Urinary bladder (tissue), 4 donors: Measurements from ENCODE around the gene KDM2A. TPM values are rescaled to one million over a fixed set of nuclear protein-coding genes. Genes with fewer than 3 reads are reported as not detected.

Experiments used
- DNase-seq: peaks from one replicate; pipeline ENCODE4 v3.0.0-alpha.2; 2015; ENCODE audit errors: extremely low spot score
- H3K27ac ChIP-seq: one replicate; pipeline ENCODE4 v1.5.1; 2013; ENCODE audit warnings: low read depth, mild to moderate bottlenecking, moderate library complexity
- H3K36me3 ChIP-seq: one replicate; pipeline ENCODE4 v1.6.1; 2013; ENCODE audit warnings: mild to moderate bottlenecking, moderate library complexity; ENCODE audit not compliant: insufficient read depth
- H3K4me1 ChIP-seq: one replicate; pipeline ENCODE4 v1.6.1; 2013; ENCODE audit warnings: mild to moderate bottlenecking, moderate library complexity; ENCODE audit not compliant: insufficient read depth
- H3K4me3 ChIP-seq: one replicate; pipeline ENCODE4 v1.5.1; 2013; ENCODE audit warnings: low read depth, low read length
- WGBS: extraction: QIAGEN DNeasy Blood & Tissue Kit; methylation state at CpG from one replicate; pipeline ENCODE4 v1.1.7; 2013; 5-methylcytosine and 5-hydroxymethylcytosine counted together
- polyA plus RNA-seq: library from polyadenylated mRNA; stranded (reverse); fragments of 200-250 nt; gene quantifications from one replicate; pipeline ENCODE4 v1.2.3, GENCODE V29; 2013
- total RNA-seq: library from RNA; depleted of rRNA; stranded (reverse); fragments of >200 nt; gene quantifications from one replicate; pipeline ENCODE4 v1.2.3, GENCODE V29; 2014
- donor health status: healthy with polysubstance abuse.
- donor health status: healthy.

KDM2A gene
- total and polyA plus RNA-seq, 2 donors: 47.8 to 74.8 TPM

DNA sequence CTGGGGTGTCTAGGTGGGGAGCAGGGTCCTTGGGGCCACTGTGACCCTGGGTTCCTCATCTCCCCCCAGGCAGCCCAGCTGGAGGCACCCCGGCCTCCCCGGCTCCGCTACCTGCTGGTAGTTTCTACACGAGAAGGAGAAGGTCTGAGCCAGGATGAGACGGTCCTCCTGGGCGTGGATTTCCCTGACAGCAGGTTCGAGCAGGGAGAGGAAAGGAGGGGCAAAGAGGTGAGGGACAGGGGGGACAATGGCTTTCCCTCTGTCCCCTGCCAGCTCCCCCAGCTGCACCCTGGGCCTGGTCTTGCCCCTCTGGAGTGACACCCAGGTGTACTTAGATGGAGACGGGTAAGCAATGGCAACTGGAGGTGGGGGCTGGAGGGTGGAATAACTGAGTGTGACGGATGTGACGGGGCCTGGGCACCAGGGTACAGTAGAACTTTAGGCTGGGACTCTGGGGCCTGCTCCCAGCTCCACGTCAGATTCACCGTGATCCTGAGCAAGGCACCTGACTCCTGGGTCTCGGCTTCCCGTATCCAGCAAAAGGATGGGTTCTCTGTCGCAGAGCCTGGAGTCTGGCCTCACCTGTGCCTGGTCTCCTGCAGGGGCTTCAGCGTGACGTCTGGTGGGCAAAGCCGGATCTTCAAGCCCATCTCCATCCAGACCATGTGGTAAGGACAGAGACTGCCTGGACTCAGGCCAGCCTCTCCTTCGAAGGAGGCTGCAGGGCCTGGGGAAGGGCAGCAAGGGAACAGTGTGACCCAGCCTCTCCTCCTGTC is 187.9 kb downstream of the KDM2A start:
- no peak overlapping the region for H3K4me3 ChIP-seq
- WGBS: 90% methylated on average over 19 of the region's 19 CpGs
- DNase-seq: no peak
- no peaks in the 10 kb centered on the region for H3K4me1 ChIP-seq
- no peak overlapping the region for H3K27ac ChIP-seq
- H3K36me3 ChIP-seq: peaks cover 1% of the 10 kb centered on the region

GRCh38 chr11:67307545-67308001 is 188.5 kb downstream of the KDM2A start:
- 83% methylated on average over 12 of the region's 12 CpGs for WGBS
- Histone ChIP-seq H3K36me3 (peaks cover 1% of the 10 kb centered on the region), H3K27ac (no peak overlapping the region), H3K4me1 (no peaks in the 10 kb centered on the region), H3K4me3 (no peak overlapping the region)
- no peak for DNase-seq

Other genes with a start within 250 kb of the KDM2A start
- gene PC, start 160.9 kb upstream of the KDM2A start, total RNA-seq: 3.6 TPM
- 12.6 TPM for gene PC, start 160.9 kb upstream of the KDM2A start, polyA plus RNA-seq
- gene C11orf86, start 144.0 kb upstream of the KDM2A start, total RNA-seq: not detected
- gene C11orf86, start 144.0 kb upstream of the KDM2A start, polyA plus RNA-seq: not detected
- 0.26 TPM for gene SYT12, start 96.1 kb upstream of the KDM2A start, total RNA-seq
- 0.20 TPM for gene SYT12, start 96.1 kb upstream of the KDM2A start, polyA plus RNA-seq
- gene RHOD, start 62.4 kb upstream of the KDM2A start, total RNA-seq: 3.9 TPM
- gene RHOD, start 62.4 kb upstream of the KDM2A start, polyA plus RNA-seq: 10.1 TPM
- gene GRK2, start 147.2 kb downstream of the KDM2A start, total RNA-seq: 21.1 TPM
- 66.3 TPM for gene GRK2, start 147.2 kb downstream of the KDM2A start, polyA plus RNA-seq
- 25.2 TPM for gene ANKRD13D, start 170.0 kb downstream of the KDM2A start, total RNA-seq
- gene ANKRD13D, start 170.0 kb downstream of the KDM2A start, polyA plus RNA-seq: 44.0 TPM
- 23.6 TPM for gene SSH3, start 184.3 kb downstream of the KDM2A start, total RNA-seq
- gene SSH3, start 184.3 kb downstream of the KDM2A start, polyA plus RNA-seq: 52.7 TPM
- 8.8 TPM for gene POLD4, start 234.3 kb downstream of the KDM2A start, total RNA-seq
- gene POLD4, start 234.3 kb downstream of the KDM2A start, polyA plus RNA-seq: 157 TPM